HG03558 (cell line): ENCODE results near the gene SHB.

Experiments
- ATAC-seq: cut with Tn5 transposase; IDR thresholded peaks from one replicate; pipeline ENCODE4 v1.9.1; 2021; ENCODE audit warnings: moderate number of reproducible peaks; ENCODE audit not compliant: unreplicated experiment; ENCODE audit errors: extremely low read depth

SHB gene

GRCh38 chr9:37925006-37925405 is 144.0 kb downstream of the SHB start:
- ATAC-seq, result no peak

- no peak for ATAC-seq
Measured at GRCh38 chr9:37924538-37924937, 144.5 kb downstream of the SHB start.

DNA sequence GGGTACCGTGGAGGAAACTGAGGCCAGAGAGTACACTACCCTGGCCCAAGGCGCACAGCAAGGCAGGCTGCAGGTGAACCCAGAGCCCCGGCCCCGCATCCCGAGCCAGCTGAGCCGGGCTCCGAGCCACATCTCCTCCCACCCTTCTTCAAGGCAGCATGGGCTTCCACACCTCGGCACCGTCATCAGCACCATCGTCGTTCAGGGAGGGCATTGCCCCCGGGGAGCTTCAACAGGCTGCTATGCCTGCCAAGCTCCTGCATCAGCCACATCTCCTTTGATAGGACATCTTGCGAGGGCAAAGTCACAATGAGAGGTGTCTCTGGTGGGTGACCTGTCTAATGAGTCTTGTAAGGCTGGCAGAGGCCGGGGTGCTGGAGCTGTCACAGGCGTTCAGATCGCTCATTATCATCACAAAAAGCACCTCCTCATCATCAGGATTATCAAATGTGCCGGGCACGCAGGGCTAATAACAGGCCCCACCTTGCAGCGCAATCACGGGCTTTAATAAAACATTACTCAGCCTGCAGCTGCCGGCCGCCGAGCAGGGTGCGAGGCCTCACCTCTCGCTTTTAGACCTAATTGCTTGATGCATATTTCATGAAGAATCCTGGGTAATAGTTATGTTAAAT is 145.1 kb downstream of the SHB start:
- ATAC-seq, result no peak

DNA sequence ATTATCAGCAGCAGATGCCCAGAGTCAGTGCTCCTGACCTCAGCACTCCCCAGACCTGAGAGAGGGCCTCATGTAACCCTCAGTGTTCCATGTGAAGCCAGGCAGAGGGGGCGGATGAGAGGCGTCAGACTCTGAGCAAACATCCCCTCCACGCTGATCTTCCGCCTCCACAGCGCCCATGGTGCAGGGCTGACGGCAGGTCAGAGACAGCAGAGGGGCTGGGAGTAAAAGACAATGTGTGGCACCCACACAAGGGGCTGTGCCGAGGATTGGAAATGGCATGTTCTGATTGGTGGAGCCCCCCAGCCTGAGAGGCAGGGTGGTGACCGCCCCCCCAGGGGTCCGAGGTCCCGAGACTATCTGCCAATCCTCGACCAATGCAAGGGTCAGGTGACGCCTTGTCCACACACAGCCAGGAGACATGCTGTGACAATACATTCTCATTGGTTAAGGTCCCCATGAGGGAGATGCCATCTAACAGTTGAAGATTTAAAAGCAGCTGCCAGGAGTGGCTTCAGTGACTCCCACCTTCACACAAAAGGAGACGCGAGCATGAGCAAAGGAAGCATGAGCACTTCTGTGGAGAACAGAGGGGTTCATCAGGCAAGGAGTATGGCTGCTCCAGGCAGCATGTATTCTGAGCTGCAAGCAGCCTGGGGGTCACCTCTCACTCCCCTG is 145.8 kb downstream of the SHB start:
- no peak for ATAC-seq

DNA sequence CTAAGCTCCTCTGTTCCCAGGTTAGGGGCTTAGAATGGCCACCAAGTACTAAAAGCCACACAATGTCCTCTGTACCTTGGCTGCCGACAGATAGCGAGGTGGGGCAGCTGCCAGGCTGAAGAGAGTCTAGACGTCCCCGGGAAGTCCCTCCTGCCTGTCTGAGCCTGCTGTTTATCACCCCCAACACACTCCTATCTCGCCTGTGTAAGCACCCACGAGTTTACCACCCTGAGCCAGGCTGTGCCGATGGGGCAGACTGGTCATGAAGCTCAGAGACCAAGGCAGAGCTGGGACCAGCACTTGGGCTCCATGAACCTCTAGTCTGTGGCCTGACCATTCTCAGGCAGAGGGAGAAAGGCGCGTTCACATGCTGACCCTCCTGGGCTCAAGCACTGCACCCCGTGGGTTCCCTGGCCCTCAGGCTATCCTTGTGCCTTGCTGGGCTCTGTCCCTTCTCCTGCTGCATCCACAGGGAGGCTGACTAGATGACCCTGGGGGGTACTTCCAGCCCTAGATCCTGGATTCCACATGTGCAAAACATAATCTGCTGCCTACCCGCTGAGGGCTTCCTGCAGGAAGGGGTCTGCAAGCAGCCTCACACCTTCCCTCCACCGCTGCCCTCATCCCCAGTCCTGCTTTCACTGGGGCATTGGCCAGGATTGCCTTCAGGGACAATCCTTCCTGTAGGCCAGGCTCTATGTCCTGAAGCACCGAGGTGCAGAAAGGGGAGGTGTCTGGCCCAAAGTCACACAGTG is 146.5 kb downstream of the SHB start:
- ATAC-seq, result no peak

- no peak for ATAC-seq
Measured at GRCh38 chr9:37921546-37922300, 147.3 kb downstream of the SHB start.

- no peak for ATAC-seq
Measured at GRCh38 chr9:37921168-37921510, 147.9 kb downstream of the SHB start.

GRCh38 chr9:37920471-37921167 is 148.4 kb downstream of the SHB start:
- no peak for ATAC-seq

GRCh38 chr9:37919956-37920335 is 149.1 kb downstream of the SHB start:
- ATAC-seq, result no peak

DNA sequence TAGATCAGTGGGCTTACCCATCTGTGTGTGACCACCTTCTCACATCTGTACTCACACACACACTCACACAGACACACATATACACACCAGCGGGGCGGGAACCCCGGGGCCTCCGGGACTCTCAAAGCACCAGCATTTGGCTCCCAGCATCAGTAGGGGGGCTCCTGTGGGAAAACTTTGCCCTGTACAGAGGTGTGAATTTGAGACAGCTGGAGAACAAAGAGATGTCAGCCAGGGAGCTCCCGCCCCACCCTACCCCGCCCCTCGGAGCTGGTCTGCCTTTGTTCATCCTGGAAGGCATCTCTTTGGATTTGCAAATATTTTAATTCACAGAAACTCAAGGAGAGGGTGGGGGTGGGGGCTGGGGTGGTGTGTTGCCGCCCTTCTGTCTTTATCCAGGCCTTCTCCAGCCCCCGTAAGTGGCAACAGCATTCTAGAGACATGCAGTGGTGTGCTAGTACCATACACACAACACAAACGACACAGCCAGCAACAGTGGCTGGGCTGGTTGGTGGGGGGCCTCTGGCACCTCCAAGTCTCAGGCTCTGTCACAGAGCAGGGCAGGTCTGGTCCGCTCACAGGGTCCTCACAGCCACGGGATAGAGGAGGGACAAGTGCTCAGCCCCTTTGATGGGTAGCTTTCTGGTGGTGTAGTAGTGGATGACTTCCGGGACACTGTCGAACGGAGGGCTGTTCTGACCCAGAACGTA is 149.6 kb downstream of the SHB start:
- ATAC-seq, result no peak

- no peak for ATAC-seq
Measured at GRCh38 chr9:37918665-37919170, 150.3 kb downstream of the SHB start.

DNA sequence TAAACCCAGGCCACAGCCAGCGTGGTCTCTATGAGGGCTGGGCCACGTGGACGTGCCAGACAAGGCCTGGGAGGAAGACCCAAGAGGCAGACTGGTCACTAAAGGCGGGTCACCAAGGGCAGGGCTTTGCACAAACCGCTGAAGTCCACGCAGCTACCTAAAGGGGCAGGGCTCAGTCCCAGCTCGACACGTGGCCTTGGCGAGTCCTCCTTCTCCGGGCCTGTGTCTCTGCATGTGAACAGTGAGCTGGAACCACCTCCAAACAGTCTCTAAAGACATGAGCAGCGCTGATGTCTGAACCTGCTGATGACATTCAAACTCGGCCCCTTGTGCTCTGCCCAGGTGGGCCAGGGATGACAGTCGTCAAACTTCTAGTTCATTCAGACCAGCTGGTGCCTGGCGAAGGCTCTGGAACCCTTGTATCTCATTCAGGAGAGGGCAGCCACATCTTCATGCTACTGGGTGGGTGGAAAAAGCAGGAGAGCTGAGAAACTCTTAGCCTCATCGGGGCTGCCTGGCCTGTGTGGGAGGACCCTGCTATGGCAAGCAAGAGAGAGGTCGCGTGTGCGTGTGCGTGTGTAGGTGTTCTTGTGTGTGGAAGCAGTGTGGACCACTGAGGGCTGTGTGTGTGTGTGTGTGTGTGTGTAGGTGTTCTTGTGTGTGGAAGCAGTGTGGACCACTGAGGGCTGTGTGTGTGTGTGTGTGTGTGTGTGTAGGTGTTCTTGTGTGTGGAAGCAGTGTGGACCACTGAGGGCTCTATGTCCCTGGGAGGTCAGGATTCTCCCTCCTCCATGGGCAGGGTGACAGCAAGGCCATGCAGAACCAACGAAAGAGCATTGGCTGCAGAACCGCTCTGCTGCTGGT is 151.0 kb downstream of the SHB start:
- no peak for ATAC-seq

DNA sequence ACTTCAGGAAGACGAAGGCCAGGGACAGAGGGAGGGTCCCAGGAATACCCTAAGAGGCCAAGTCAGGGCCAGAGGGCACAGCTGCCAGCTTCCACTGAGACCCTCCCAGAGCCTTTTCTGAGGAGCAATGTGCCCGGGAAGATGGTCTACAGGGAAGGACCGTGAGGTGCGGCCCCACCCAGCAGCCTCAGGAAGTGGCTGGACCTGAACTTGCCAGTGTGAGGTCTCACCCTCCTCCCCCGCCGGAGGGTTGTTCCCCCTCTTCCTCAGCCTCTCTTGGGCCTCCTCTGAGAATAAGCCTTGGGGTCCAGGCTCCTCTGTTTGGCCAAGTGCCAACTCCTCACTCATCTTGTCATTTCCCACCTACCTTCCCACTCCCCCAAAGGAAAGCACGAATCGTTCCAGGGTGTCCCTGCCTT is 151.7 kb downstream of the SHB start:
- no peak for ATAC-seq

DNA sequence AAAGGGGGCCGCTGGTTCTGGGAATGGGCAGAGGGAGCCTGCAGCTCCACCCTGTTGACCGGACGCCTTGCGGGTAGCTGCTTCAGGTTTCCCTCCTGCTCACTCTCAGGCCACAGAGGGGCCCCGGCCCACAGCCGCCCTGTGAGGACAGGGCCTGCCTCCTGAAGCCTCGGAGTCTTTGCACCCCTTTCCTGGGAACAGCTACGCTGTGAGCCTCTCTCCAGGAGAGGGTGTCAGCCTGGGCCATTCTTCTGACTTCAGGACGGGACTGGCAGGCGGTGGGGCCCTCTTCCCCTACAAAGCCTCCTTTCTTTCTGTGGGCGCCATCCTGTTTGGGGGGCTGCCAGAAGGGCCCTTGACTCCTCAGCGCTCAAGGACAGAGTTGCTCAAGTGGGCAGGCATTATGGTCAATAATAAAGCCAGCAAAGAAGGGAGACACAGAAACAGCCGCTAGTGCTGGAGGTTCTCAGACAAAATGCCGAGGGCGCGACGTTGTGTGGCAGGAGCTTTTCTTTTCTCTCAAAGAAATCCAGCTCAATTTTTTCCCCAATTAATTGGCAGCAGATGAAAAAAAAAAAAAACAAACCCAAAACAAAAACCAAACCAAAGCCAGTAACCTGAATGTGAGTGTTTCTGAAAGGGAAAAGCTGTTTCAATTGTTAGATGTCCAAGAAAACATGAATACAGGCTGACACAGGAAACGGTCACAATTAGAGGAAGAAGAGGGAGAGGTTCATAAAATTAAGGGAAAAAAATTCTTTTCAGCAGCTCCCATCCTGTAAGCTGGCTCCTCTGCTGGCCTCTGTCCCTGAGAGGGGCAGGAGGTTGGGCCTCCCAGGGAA is 152.3 kb downstream of the SHB start:
- ATAC-seq, result no peak

DNA sequence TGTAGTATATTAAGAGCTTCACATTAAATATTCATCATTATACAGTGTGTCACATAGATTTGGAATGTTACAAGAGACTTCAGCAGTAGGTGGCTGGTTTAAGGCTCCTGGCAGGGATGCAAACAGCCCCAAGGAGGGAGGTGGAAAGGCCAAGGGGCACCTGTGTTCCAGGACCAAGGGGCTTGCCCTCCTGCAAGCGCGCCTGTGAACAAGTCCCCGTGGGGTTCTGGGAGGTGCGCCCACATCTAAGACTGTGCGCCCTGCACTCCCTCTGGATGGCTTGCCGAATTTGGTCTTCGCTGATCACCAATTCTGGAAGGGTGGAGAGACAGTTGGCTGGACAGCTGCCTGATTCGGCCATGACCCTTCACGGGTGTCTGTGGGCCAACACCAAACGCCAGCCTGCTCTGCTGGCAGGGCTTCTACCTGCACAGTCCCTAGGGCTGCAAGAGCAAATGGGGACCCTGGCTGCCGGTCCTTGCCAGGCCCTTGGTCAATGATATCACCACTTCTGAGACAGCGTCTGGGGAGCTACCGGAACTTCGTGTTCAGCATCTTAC is 153.0 kb downstream of the SHB start:
- no peak for ATAC-seq

- no peak for ATAC-seq
Measured at GRCh38 chr9:37914701-37915358, 154.2 kb downstream of the SHB start.

- no peak for ATAC-seq
Measured at GRCh38 chr9:37914154-37914551, 154.9 kb downstream of the SHB start.
